GM18519 (cell line): ENCODE data around the gene ABCC10.
"Not testable (repeated sequence)": the region's sequence is repeated elsewhere in the genome, so short reads cannot be mapped to it uniquely, and the experiment has no call there.

Source experiments
- ATAC-seq: cut with Tn5 transposase; IDR thresholded peaks from one replicate; pipeline ENCODE4 v1.9.1; 2021; ENCODE audit warnings: mild to moderate bottlenecking, moderate library complexity; ENCODE audit not compliant: unreplicated experiment, low FRiP score

ABCC10 gene

DNA sequence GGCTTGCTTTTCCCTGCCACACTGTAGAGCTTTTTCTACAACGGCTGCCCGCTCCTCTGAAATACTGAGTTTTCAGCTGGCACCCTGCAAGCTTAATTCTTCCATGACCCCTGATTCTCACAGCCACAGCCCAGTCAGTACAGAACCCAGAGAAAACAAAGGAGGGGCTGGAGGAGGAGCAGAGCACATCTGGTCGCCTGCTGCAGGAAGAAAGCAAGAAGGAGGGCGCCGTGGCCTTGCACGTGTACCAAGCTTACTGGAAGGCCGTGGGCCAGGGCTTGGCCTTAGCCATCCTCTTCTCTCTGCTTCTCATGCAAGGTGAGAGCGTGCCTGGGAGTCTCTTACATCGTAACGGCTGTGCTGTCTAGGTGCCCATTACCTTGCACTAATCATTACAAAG is 16.7 kb downstream of the ABCC10 start:
- ATAC-seq = no peak

DNA sequence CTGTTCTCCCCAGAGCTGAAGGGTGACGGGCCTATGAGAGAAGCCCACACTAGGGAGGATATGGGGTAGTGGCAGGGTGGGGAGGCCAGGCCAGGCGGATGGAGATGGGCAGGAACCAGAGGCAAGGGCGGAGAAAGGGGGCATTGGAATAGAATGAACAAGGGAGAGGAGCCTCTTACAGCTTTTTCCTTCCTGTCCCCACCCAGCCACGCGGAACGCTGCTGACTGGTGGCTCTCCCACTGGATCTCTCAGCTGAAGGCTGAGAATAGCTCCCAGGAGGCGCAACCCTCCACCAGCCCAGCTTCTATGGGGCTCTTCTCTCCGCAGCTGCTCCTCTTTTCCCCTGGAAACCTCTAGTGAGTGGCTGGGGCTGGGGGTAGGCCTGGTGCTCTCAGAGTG is 17.2 kb downstream of the ABCC10 start:
- no peak for ATAC-seq

DNA sequence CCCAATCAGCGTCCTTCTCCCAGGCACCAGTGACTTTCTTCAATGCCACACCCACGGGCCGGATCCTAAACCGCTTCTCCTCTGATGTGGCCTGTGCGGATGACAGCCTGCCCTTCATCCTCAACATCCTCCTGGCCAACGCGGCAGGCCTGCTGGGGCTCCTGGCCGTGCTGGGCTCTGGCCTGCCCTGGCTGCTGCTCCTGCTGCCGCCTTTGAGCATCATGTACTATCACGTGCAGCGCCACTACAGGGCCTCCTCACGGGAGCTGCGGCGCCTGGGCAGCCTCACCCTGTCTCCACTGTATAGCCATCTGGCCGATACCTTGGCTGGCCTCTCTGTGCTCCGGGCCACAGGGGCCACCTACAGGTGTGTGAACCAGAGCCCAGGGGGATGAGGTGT is 18.2 kb downstream of the ABCC10 start:
- ATAC-seq = no peak

DNA sequence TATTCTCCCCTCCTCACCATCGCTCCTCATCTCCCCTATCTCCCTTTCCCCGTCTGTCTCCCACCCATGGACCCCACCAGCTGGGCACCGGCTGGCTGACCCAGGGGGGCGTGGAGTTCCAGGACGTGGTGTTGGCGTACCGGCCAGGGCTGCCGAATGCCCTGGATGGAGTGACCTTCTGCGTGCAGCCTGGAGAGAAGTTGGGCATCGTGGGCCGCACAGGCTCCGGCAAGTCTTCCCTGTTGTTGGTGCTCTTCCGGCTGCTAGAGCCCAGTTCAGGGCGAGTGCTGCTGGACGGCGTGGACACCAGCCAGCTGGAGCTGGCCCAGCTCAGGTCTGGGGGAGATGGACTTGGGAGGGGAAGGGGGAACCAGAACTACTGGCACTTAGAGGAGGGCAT is 20.3 kb downstream of the ABCC10 start:
- no peak for ATAC-seq

DNA sequence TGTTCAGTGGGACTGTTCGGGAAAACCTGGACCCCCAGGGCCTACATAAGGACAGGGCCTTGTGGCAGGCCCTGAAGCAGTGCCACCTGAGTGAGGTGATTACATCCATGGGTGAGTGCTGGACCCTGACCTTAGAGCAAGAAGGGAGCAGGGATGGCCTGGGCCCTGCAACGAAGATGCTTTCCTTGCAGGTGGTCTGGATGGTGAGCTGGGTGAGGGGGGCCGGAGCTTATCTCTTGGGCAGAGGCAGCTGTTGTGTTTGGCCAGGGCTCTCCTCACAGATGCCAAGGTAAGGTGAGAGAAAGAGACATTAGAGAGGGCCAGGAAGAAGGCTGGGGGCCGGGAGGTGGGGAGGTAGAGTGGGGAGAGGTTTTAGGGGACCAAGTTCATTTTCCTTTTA is 21.6 kb downstream of the ABCC10 start:
- ATAC-seq = no peak

DNA sequence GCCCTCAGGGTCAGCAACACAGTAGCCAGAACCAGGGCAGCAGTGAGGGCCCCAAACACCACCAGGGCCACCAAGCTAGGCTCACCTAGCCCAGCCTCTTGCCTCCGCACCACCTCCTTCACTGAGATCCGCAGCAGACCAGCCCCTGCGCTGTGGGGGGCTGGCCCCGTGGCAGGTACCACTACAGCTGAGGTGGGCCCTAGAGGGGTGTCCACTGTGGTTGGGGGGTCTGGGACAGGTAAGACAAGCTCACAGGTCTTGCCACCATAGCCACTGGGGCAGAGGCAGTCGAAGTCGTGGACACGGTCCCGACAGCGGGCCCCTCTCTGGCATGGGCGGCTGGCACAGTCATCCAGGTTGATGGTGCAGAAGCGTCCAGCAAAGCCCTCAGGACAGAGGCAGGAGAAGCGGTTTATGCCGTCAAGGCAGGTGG is 23.4 kb downstream of the ABCC10 start:
- no peak for ATAC-seq

DNA sequence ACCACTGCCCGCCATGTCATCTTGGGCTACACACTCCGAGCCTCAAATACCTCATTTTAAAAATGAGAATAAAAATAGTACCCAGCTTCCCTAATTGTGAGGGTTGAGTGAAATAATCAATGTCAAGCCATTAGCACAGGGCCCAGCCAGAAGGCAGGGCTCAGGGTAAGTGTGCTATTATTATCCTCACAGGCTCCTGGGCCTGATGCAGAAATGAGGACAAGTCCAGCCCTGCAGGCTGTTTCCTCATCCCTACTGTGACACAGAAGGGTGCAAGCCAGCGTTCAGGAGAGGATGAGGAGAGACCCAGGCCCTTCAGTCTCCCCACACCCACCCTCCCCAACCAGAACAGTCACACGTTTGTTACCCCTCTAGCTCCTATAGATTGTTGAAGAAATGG is 24.0 kb downstream of the ABCC10 start:
- no peak for ATAC-seq

DNA sequence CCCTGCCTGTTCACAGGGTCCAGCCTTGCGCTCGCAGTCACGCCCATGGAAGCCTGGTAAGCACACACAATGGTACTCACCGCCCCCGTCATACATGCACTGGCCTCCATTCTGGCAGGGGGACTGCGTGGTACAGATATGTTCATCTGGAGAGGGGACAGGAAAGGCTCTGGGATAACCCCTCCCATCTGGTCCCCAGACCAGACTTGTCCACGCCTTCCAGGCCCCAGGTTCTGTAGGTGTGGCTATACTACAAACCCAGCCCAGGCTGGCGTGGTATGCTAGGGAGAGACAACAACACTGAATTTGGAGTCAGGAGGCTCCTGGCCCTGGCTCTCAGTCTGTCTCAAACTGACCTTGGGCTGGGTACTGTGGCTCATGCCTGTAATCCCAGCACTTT is 24.6 kb downstream of the ABCC10 start:
- ATAC-seq = no peak

DNA sequence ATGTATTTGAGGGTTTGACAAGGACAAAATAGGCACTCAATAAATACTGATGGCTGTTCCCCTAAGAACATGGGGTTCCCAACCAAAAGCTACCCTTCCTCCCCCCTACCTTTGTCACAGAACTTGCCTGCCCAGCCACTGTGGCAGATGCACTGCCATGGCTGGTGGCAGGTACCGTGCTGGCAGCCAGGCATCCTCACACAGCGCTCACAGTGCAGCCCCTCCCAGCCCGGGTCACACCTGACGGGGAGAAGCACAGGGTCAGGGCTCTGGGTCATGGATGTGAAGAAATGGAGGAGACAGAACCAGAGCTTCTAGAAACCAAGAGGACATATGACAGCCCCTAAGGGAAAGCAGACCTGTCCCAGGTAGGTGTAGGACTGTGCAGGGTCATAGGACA is 25.6 kb downstream of the ABCC10 start:
- ATAC-seq = no peak

DNA sequence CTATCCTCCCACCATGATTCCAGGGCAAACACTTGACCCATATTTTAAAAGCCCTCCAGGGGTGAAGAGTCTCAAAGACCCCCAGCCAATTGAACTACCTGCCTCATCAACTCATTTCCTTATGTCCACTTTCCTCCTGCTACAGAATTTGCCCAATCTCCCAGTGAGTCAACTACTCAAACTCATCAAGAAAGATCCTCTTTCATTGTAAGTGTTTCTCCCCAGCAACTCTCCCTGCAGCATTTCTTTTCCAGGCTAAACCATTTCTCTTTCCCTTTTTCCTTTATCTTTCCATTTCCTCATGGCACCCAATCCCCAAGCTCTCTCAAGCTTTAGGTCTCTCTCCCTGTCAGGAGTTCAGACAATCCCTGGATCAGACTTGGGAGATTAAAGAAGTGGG is 26.5 kb downstream of the ABCC10 start:
- no peak for ATAC-seq

DNA sequence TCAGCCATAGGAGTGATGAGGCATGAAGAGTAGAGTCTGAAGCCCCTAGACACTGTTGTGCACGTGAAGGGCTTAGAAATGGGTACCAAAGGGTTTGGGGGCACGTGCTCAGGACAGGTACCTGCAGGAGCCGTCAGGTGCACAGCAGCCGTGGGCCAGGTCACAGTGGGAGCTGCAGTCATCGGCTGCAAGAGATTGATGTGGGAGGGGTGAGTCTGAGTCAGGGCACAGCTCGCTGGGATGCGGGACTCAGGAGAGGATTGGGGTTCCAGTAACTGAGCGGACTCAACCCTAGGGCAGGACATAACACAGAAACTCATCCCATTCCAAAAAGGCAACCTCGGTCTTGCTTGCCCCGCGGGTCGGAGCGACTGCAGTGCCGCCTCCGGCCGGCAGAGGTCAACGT is 27.0 kb downstream of the ABCC10 start:
- no peak for ATAC-seq

DNA sequence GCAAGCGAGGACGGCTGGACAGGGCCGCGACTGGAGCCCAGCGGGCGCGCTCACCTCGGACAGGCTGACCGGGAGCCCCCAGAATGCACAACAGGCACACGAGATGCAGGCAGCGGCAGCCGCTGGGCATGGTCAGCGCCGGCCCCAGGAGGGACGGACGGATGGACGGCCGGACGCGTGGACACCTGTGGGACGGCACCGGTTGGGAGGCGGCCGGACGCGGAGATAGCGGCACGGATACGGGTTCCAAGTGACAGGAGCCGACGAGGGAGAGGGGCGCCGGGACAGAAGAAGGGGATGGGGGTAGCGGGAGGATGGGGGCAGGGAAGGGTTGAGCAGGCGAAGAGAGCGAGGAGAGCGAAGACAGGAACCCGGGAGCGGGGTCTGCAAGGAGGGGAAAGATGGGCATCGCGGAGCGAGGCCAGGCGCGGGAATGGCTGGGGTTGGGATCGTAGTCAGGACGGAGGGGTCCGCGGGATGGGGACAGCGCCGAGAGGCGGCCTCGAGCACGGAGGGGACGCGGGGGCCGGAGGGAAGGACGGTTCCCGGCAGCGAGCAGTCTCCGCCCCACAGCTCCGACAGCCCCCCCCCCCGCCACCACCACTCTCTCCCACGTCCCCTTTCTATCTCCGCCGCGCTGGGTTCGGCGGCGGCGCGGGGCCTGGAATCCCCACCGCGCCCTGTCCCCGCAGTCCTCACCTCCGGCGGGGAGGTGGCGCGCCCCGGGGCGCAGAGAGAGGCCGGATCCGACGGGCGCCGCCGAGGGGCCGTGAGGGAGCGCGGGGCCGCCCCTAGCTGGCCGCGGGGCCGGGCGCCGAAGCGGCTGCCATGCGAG is 27.6 kb downstream of the ABCC10 start:
- no peak for ATAC-seq

DNA sequence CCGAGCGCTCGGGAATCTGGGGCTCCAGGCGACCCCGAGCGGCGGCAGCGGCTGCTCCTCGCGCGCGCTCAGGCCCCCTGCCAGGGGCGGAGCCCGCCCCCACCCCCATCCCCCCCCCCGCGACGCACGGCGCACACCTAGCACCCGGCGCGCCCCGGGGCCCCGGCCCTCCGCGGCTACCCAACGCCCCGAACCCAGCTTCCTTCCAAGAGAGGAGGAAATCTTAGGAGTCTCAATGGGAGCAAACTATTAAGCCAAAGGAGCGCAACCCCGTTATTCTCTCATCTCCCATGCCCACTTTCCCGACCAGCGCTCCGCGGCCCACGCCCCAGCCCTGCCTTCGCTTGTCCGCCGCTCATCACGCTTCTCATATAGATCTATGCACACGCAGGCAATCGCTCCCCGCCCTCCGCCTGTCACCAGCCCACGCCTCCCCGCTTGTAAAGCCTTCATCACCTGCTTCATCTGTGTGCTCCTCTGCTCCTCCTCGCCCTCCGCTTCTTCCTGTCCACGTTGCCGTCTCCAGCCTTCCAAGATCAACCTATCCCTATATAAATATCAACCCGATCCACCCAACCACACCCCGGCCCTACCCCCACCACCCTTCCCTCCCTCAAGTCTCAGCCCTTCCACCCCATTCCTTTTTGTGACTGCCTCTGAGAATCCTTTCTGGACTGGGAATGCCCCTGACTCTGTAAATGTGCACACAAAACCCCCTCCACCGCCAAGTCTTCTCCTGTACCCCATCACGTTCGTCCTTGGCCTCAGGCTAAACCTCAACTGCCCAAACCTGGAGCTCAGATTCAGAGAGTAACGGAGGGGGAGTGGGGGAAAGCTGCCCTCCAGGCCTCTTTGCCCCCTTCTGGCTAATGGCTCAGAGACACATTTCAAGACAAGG is 28.4 kb downstream of the ABCC10 start, which contains the start of gene DLK2:
DLK2 (minus strand) TSS at position 18 of the 898 bp plus-strand sequence. CDS start 723 bp downstream, outside the sequence.
- ATAC-seq = no peak

DNA sequence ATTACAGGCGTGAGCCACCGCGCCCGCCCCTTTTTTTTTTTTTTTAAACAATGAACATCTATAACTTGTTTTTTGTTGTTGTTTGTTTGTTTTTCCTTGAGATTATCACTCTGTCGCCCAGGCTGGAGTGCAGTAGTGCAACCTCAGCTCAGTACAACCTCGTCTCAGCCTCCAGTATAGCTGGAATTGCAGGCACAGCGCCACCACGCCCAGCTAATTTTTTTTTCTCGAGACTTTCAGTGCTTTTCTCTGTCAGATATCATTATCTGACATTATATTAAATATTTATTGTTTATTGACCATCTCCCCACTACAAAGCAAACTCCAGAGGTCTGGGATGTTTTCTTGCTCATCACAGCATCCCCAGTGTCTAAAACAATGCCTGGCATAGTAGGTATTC is 30.3 kb downstream of the ABCC10 start:
- no peak for ATAC-seq

DNA sequence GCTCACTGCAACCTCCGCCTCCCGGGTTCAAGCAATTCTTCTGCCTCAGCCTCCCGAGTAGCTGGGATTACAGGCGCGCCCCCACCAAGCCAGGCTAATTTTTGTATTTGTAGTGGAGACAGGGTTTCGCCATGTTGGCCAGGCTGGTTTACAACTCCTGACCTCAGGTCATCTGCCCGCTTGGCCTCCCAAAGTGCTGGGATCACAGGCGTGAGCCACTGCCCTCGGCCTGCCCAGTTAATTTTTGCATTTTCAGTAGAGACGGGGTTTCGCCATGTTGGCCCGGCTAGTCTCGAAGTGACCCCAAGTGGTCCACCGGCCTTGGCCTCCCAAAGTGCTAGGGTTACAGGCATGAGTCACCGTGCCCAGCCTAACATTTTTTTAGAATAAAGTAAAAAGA is 30.8 kb downstream of the ABCC10 start:
- not testable (repeated sequence) for ATAC-seq

DNA sequence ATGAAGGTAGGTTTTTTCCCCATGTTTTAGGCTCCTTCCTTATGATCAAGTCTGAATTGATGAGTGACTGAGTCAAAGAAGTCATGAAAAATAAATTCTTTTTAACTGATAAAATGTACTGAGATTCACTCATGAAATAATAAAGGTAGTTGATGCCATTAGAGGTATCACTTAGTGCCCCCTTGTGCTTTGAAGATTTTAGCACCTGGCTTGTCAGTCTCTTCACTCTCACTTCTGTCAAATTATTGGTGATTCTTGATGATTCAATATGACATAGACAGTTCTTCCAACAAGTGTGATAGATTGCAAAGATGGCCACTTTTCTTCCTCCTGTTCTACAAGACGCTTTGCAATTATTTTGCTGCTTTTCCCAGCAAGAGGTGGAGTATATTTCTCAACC is 32.2 kb downstream of the ABCC10 start:
- no peak for ATAC-seq

DNA sequence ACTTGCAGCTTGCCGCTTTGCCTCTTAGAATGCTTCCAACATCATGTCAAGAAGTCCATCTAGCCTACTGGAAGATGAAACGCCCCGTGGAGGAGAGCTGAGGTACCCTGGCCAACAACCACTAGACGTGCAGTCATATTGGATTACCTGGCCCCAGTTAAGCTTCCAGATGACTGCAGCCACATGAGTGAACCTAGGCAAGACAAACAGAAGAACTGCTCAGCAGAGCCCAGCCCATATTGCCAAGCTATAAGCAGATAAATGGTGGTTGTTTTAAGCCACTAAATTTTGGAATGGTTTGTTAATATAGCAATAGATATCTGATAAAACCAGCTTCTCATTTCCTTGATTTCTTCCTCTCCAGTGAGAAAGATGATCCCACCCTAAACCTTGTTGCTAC is 32.7 kb downstream of the ABCC10 start:
- ATAC-seq = no peak

DNA sequence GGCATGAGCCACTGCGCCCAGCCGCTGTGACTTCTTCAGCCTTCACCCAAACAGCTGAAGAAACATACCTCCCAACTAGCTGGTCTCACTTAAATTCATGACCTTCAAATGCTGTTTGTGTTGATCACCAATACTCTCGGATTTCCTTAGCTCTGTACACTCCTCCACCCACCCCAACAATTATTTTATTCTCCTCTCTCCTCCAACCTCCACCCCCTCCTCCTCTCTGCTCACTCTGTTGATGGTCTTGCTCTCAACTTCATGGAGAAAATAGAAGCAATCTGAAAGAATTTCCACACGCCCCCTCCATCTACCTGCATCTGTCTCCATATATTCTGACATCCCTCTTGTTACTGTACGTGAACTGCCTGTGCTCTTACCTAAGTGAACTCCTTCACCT is 34.6 kb downstream of the ABCC10 start:
- ATAC-seq = no peak

DNA sequence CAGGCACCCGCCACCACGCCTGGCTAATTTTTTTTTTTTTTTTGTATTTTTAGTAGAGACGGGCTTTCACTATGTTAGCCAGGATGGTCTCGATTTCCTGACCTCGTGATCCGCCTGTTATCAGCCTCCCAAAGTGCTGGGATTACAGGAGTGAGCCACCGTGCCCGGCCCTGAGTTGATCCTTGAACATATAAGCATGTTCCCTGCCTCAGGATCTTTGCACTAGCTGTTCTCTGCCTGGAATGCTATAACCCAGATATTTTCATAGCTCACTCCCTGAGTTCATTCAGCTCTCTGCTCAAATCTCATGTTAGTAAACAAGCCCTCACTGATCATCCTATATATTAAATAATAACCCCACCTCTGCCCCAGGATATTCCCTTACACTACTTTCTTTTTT is 37.0 kb downstream of the ABCC10 start:
- ATAC-seq = no peak

DNA sequence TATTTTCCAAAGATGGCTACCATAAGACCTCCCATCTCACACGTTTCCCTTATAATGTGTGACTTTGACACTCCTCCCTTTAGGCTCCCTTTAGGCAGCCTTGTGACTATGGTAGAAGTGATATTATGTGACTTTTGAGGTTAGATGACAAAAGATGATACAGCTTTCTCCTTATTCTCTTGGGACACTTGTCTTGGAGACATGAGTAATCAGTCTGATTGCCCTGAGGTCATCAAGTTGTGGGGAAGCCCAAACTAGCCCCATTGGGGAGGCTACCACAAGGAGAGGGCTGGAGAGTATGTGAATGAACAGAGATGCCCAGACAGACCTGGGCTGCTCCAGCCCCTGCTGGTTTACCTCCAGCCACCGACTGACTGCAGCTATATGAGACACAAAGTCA is 38.6 kb downstream of the ABCC10 start:
- no peak for ATAC-seq

DNA sequence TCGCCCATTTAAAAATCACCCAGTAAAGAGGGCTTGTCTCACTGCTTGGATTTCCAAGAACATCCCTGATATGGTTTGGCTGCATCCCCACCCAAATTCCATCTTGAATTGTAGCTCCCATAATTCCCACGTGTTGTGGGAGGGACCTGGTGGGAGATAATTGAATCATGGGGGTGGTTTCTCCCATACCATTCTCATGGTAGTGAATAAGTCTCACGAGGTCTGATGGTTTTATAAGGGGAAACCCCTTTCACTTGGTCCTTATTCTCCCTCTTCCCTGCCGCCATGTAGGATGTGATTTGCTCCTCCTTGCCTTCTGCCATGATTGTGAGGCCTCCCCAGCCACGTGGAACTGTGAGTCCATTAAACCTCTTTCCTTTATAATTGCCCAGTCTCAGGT is 39.9 kb downstream of the ABCC10 start:
- ATAC-seq = not testable (repeated sequence)

DNA sequence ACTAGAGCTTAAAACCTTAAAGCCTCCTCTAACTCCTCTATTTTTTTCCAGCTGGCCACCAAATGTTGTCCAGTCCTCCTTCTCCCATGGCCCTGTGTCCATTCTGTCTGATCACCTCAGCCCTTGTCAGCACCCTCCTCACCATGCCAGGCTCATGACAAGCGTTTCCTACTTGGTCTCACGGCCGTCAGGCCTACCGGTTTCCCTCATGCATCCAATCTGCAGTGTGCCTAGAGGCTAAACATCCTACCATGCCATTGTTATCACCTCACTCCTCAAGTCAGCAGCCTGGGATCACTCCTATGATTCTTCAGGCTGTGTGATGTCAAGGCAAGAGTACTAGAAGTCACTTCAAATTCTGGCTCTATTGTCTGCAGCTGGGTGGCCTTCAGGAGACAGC is 40.4 kb downstream of the ABCC10 start:
- no peak for ATAC-seq
